BE2C (cell line): ENCODE data around the gene SDE2. TPM values are rescaled to one million over a fixed set of nuclear protein-coding genes. Genes with fewer than 3 reads are reported as not detected.

Source experiments
- DNase-seq: peaks from one replicate; pipeline ENCODE4 v3.0.0-alpha.2; 2020
- H3K27me3 ChIP-seq: fragments of 250-450 bp; sonication (Bioruptor Pico); 2 replicates; pipeline ENCODE4 v1.5.1; 2020; ENCODE audit warnings: mild to moderate bottlenecking
- H3K36me3 ChIP-seq: fragments of 250-450 bp; sonication (Bioruptor Pico); 2 replicates; pipeline ENCODE4 v1.5.1; 2020; ENCODE audit warnings: mild to moderate bottlenecking
- H3K4me1 ChIP-seq: fragments of 250-450 bp; sonication (Bioruptor Pico); 2 replicates; pipeline ENCODE4 v1.5.1; 2020
- H3K4me3 ChIP-seq: 2 replicates; pipeline ENCODE4 v1.5.1; 2011; ENCODE audit warnings: low read depth, low read length
- H3K9me3 ChIP-seq: fragments of 250-450 bp; sonication (Bioruptor Pico); 2 replicates; pipeline ENCODE4 v1.5.1; 2020
- CTCF ChIP-seq: IDR thresholded peaks from 2 replicates; pipeline ENCODE4 v1.5.1; 2012; ENCODE audit warnings: mild to moderate bottlenecking, low read depth, low read length
- polyA plus RNA-seq: library from polyadenylated mRNA; unstranded; fragments of >200 nt; gene quantifications from one replicate; pipeline ENCODE4 v1.2.1, GENCODE V29; 2012; ENCODE audit warnings: low read depth, missing spikeins; ENCODE audit not compliant: insufficient read length, insufficient read depth

SDE2 gene
- polyA plus RNA-seq: 25.2 TPM

GRCh38 chr1:225999227-225999911, at the start of gene SDE2:
SDE2 (minus strand) TSS chr1:225999343; CDS start chr1:225999312, 31 bp downstream.
- peaks cover 32% of the 10 kb centered on the region for H3K4me1 ChIP-seq
- peak; percentile 100 for DNase-seq

DNA sequence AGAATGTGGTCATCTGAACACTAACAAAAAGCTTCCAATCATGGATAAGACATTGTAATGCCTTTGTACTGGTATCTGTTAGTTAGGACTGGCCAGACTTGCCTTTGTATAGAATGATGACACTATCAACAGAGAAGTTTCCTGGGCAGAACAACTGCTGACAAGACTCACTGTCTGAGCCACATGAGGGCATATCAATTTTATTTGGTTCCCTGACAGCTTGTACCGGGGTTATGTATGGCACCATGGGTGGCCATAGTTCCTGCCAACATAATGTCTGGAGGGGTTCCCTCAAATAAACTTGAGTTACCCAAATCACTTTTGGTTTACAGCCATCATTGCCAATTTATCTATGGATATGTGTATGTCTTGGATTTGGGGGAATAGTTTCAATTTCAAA, 49.7 kb upstream of the SDE2 start:
- no peaks in the 10 kb centered on the region for H3K4me1 ChIP-seq
- DNase-seq: no peak
- H3K27me3 ChIP-seq: no peaks in the 10 kb centered on the region
- no peak overlapping the region for H3K4me3 ChIP-seq
- no peaks in the 10 kb centered on the region for H3K36me3 ChIP-seq
- H3K9me3 ChIP-seq: no peaks in the 10 kb centered on the region
- no peak for TF ChIP-seq CTCF

More at GRCh38 chr1:225999227-225999911, at the start of gene SDE2:
- H3K4me3 ChIP-seq: peak within 1 kb of the TSS; percentile 100
- no peaks in the 10 kb centered on the region for H3K27me3 ChIP-seq
- no peak for TF ChIP-seq CTCF
- H3K9me3 ChIP-seq: no peaks in the 10 kb centered on the region
- H3K36me3 ChIP-seq: peaks cover 12% of the 10 kb centered on the region

- Histone ChIP-seq H3K36me3 (no peaks in the 10 kb centered on the region), H3K9me3 (no peaks in the 10 kb centered on the region), H3K4me3 (no peak overlapping the region), H3K27me3 (no peaks in the 10 kb centered on the region), H3K4me1 (no peaks in the 10 kb centered on the region)
- no peak for TF ChIP-seq CTCF
- no peak for DNase-seq
Measured at GRCh38 chr1:226047495-226047894, 48.4 kb upstream of the SDE2 start.

GRCh38 chr1:226046240-226046639, 47.1 kb upstream of the SDE2 start:
- no peak overlapping the region for H3K4me3 ChIP-seq
- no peak for DNase-seq
- H3K36me3 ChIP-seq: no peaks in the 10 kb centered on the region
- TF ChIP-seq CTCF: no peak
- H3K9me3 ChIP-seq: no peaks in the 10 kb centered on the region
- no peaks in the 10 kb centered on the region for H3K27me3 ChIP-seq
- no peaks in the 10 kb centered on the region for H3K4me1 ChIP-seq

DNA sequence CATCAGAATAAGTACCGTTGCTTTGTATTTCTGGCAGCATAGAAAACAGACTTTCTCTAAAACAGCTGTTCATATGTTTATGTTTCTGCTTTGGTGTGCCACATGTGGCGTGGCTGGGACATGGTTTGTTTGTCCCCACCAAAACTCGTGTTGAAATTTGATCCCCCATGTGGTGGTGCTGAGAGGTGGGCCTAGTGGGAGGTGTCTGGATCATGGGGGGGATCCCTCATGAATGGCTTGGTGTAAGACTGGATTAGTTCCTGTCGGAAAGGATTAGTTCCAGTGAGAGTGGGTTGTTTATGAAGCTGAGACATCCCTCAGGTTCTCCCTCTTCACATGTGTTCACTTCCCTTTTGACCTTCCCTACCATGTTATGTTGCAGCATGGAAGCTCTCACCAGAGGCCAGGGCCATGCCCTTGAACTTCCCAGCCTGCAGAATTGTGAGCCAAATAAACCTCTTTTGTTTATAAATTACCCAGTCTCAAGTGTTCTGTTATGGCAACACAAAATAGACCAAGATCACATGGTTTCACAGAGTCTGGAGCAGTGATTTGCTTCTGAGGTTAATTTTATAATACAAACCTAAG, 45.5 kb upstream of the SDE2 start:
- Histone ChIP-seq H3K36me3 (no peaks in the 10 kb centered on the region), H3K9me3 (no peaks in the 10 kb centered on the region), H3K4me1 (no peaks in the 10 kb centered on the region), H3K27me3 (no peaks in the 10 kb centered on the region), H3K4me3 (no peak overlapping the region)
- DNase-seq: no peak
- no peak for TF ChIP-seq CTCF

DNA sequence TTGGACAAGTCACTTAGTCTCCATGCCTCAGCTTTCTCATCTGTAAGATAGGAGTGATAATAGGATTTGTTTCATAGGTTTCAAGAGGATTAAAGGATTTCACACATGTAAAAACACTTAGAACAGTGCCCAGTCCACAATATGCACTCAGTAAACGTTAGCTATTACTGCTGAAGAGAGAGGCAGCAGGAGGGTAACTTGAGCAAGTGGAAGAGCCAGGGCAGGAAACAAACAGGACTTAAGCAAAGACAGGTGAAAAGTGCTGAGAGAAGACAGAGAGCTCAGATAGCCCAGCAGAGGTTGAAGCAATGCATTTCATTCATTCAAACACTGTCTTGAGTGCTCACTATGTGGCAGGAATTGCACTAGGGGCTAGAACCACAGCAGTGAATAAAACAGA, 42.3 kb upstream of the SDE2 start:
- H3K4me3 ChIP-seq: no peak overlapping the region
- H3K4me1 ChIP-seq: no peaks in the 10 kb centered on the region
- H3K27me3 ChIP-seq: no peaks in the 10 kb centered on the region
- no peak for DNase-seq
- TF ChIP-seq CTCF: no peak
- no peaks in the 10 kb centered on the region for H3K9me3 ChIP-seq
- no peaks in the 10 kb centered on the region for H3K36me3 ChIP-seq
